DND-41 (cell line): ENCODE measurements around the gene MSANTD1.

Experiments
- ATAC-seq: fragments of 200-7000 bp; cut with Tn5 transposase; 3 replicates; pipeline ENCODE4 v1.9.1; 2021; ENCODE audit warnings: low read depth; ENCODE audit not compliant: insufficient read depth
- DNase-seq: peaks from one replicate; pipeline ENCODE4 v3.0.0-alpha.2; 2020
- H2AFZ ChIP-seq: 2 replicates; pipeline ENCODE4 v1.6.0; 2012; ENCODE audit warnings: low read depth, low read length
- H3K27ac ChIP-seq: 2 replicates; pipeline ENCODE4 v1.5.1; 2012; ENCODE audit warnings: low read length, inconsistent platforms
- H3K27me3 ChIP-seq: fragments of 200-600 bp; sonication (generic); 2 replicates; pipeline ENCODE4 v1.6.0; 2012; ENCODE audit warnings: low read length, mild to moderate bottlenecking, inconsistent platforms; ENCODE audit not compliant: insufficient read depth, poor library complexity
- H3K36me3 ChIP-seq: 2 replicates; pipeline ENCODE4 v1.5.1; 2012; ENCODE audit warnings: low read length, inconsistent platforms; ENCODE audit not compliant: insufficient read depth
- H3K4me1 ChIP-seq: 2 replicates; pipeline ENCODE4 v1.5.1; 2012; ENCODE audit warnings: mild to moderate bottlenecking, low read length; ENCODE audit not compliant: insufficient read depth
- H3K4me2 ChIP-seq: 2 replicates; pipeline ENCODE4 v1.6.0; 2012; ENCODE audit warnings: mild to moderate bottlenecking, moderate library complexity, low read length, inconsistent platforms; ENCODE audit not compliant: insufficient read depth
- H3K4me3 ChIP-seq, 2 experiments: fragments of 200-600 bp in 1 of 2; shearing (Covaris generic) in 1 of 2; 2 replicates each; pipeline ENCODE4 v1.5.1; 2012 to 2016; ENCODE audit warnings: inconsistent platforms in 2 of 2, low read length in 2 of 2, mild to moderate bottlenecking in 2 of 2, low read depth in 1 of 2, moderate library complexity in 1 of 2
- H3K79me2 ChIP-seq: 2 replicates; pipeline ENCODE4 v1.6.0; 2012; ENCODE audit warnings: low read length, inconsistent platforms; ENCODE audit not compliant: insufficient read depth
- H3K9ac ChIP-seq: 2 replicates; pipeline ENCODE4 v1.6.0; 2012; ENCODE audit warnings: low read depth, mild to moderate bottlenecking, inconsistent platforms, low read length, moderate library complexity
- H3K9me3 ChIP-seq: 2 replicates; pipeline ENCODE4 v1.5.1; 2012; ENCODE audit warnings: low read length, moderate library complexity, mild to moderate bottlenecking, inconsistent platforms; ENCODE audit not compliant: insufficient read depth, severe bottlenecking
- H4K20me1 ChIP-seq: 2 replicates; pipeline ENCODE4 v1.6.0; 2012; ENCODE audit warnings: low read length; ENCODE audit not compliant: insufficient read depth
- CTCF ChIP-seq: IDR thresholded peaks from 2 replicates; pipeline ENCODE4 v1.5.1; 2012; ENCODE audit warnings: borderline replicate concordance, low read length, moderate library complexity, mild to moderate bottlenecking; ENCODE audit not compliant: poor library complexity, severe bottlenecking; ENCODE audit errors: extremely low read depth
- EZH2 ChIP-seq: IDR thresholded peaks from 3 replicates; pipeline ENCODE4 v1.6.1; 2012; ENCODE audit warnings: borderline replicate concordance, low read depth, mild to moderate bottlenecking, moderate library complexity, low read length, inconsistent platforms; ENCODE audit not compliant: severe bottlenecking

Gene MSANTD1

GRCh38 chr4:3220476-3221183, 28.3 kb upstream of the MSANTD1 start:
- Histone ChIP-seq H3K9me3 (no peaks in the 10 kb centered on the region), H3K27me3 (no peaks in the 10 kb centered on the region), H3K27ac (no peak overlapping the region), H3K4me2 (no peak overlapping the region), H2AFZ (no peak overlapping the region), H3K36me3 (peaks cover 79% of the 10 kb centered on the region), H3K79me2 (no peaks in the 10 kb centered on the region), H4K20me1 (peaks cover 4% of the 10 kb centered on the region; the same call in 1 of the 2 replicates), H3K4me3 (no peak overlapping the region), H3K4me1 (no peaks in the 10 kb centered on the region), H3K9ac (no peak overlapping the region)
- DNase-seq = no peak
- TF ChIP-seq CTCF (no peak), EZH2 (no peak)
- ATAC-seq = no peak

GRCh38 chr4:3221184-3221494, 27.8 kb upstream of the MSANTD1 start:
- Histone ChIP-seq H2AFZ (no peak overlapping the region), H3K9me3 (no peaks in the 10 kb centered on the region), H4K20me1 (peaks cover 4% of the 10 kb centered on the region; the same call in 1 of the 2 replicates), H3K4me3 (no peak overlapping the region), H3K36me3 (peaks cover 78% of the 10 kb centered on the region), H3K27me3 (no peaks in the 10 kb centered on the region), H3K4me2 (no peak overlapping the region), H3K4me1 (no peaks in the 10 kb centered on the region), H3K79me2 (no peaks in the 10 kb centered on the region), H3K27ac (no peak overlapping the region), H3K9ac (no peak overlapping the region)
- TF ChIP-seq EZH2 (no peak), CTCF (no peak)
- DNase-seq = no peak
- no peak for ATAC-seq

- no peaks in the 10 kb centered on the region for H3K4me1 ChIP-seq
- H3K36me3 ChIP-seq = peaks cover 78% of the 10 kb centered on the region
- no peak overlapping the region for H3K9ac ChIP-seq
- H4K20me1 ChIP-seq = peaks cover 4% of the 10 kb centered on the region; the same call in 1 of the 2 replicates
- H3K79me2 ChIP-seq = no peaks in the 10 kb centered on the region
- no peak overlapping the region for H3K4me2 ChIP-seq
- H2AFZ ChIP-seq = no peak overlapping the region
- TF ChIP-seq CTCF (no peak), EZH2 (no peak)
- ATAC-seq = no peak
- H3K9me3 ChIP-seq = no peaks in the 10 kb centered on the region
- DNase-seq = no peak
- H3K27me3 ChIP-seq = no peaks in the 10 kb centered on the region
- H3K27ac ChIP-seq = no peak overlapping the region
- H3K4me3 ChIP-seq = no peak overlapping the region
Observed at GRCh38 chr4:3221996-3222395, 27.0 kb upstream of the MSANTD1 start.

GRCh38 chr4:3223346-3223745, 25.6 kb upstream of the MSANTD1 start:
- H3K4me1 ChIP-seq = no peaks in the 10 kb centered on the region
- no peaks in the 10 kb centered on the region for H3K27me3 ChIP-seq
- peaks cover 4% of the 10 kb centered on the region; the same call in 1 of the 2 replicates for H4K20me1 ChIP-seq
- H3K4me3 ChIP-seq = no peak overlapping the region
- no peak overlapping the region for H3K4me2 ChIP-seq
- H2AFZ ChIP-seq = no peak overlapping the region
- no peak overlapping the region for H3K9ac ChIP-seq
- peaks cover 72% of the 10 kb centered on the region for H3K36me3 ChIP-seq
- H3K9me3 ChIP-seq = no peaks in the 10 kb centered on the region
- H3K79me2 ChIP-seq = no peaks in the 10 kb centered on the region
- ATAC-seq (no peak), DNase-seq (no peak)
- H3K27ac ChIP-seq = no peak overlapping the region
- TF ChIP-seq CTCF = no peak
- TF ChIP-seq EZH2 = no peak
